Umbilical cord (tissue), 2 donors: ENCODE measurements around the gene MAFF. TPM values are rescaled to one million over a fixed set of nuclear protein-coding genes. Genes with fewer than 3 reads are reported as not detected.
"Not testable (repeated sequence)": the region's sequence is repeated elsewhere in the genome, so short reads cannot be mapped to it uniquely, and the experiment has no call there.

ENCODE experiments used
- DNase-seq: peaks from one replicate; pipeline ENCODE4 v3.0.0-alpha.2; 2015; ENCODE audit warnings: low spot score
- total RNA-seq: library from RNA; depleted of rRNA; stranded (reverse); fragments of >200 nt; gene quantifications from one replicate; pipeline ENCODE4 v1.2.3, GENCODE V29; 2014; ENCODE audit warnings: low replicate concordance; ENCODE audit not compliant: insufficient read depth

Gene MAFF
- total RNA-seq = 31.3 TPM

- peak; percentile 96 for DNase-seq
These were observed at the start of gene MAFF for GRCh38 chr22:38201711-38202436. MAFF (plus strand) TSS chr22:38201994; CDS start chr22:38213854, 11,860 bp downstream.

GRCh38 chr22:38153821-38154562 lies 47.8 kb upstream of the MAFF start:
- DNase-seq = no peak

GRCh38 chr22:38154563-38154915 lies 47.3 kb upstream of the MAFF start:
- not testable (repeated sequence) for DNase-seq

- no peak for DNase-seq
These were observed 46.1 kb upstream of the MAFF start for GRCh38 chr22:38155703-38156102.

GRCh38 chr22:38162881-38163843 lies 38.6 kb upstream of the MAFF start:
- DNase-seq = no peak

- DNase-seq = peak; percentile 47
These were observed 37.8 kb upstream of the MAFF start for GRCh38 chr22:38163844-38164550.

GRCh38 chr22:38164551-38164918 lies 37.3 kb upstream of the MAFF start:
- no peak for DNase-seq

GRCh38 chr22:38165922-38166593 lies 35.7 kb upstream of the MAFF start:
- DNase-seq = no peak

- DNase-seq = no peak
These were observed 33.8 kb upstream of the MAFF start for GRCh38 chr22:38167988-38168407.

GRCh38 chr22:38169116-38169515 lies 32.7 kb upstream of the MAFF start:
- no peak for DNase-seq

GRCh38 chr22:38170469-38170868 lies 31.3 kb upstream of the MAFF start:
- DNase-seq = no peak

GRCh38 chr22:38171927-38172831 lies 29.6 kb upstream of the MAFF start:
- DNase-seq = no peak

GRCh38 chr22:38172832-38173640 lies 28.8 kb upstream of the MAFF start:
- DNase-seq = peak; percentile 46

- no peak for DNase-seq
These were observed 28.2 kb upstream of the MAFF start for GRCh38 chr22:38173641-38173906.

- no peak for DNase-seq
These were observed 27.2 kb upstream of the MAFF start for GRCh38 chr22:38174626-38175025.

GRCh38 chr22:38175206-38176118 lies 26.3 kb upstream of the MAFF start:
- no peak for DNase-seq

GRCh38 chr22:38176170-38176741 lies 25.5 kb upstream of the MAFF start:
- peak; percentile 52 for DNase-seq

GRCh38 chr22:38177044-38177443 lies 24.8 kb upstream of the MAFF start:
- DNase-seq = no peak
